Kidney (tissue), 22 donors: ENCODE measurements around the gene NFATC2IP. TPM values are rescaled to one million over a fixed set of nuclear protein-coding genes. Genes with fewer than 3 reads are reported as not detected.
A peak's percentile ranks its signal among the peaks of the same experiment; 100 is the strongest.

Experiments
- DNase-seq, 5 donors: peaks; one replicate each; pipeline ENCODE4 v3.0.0-alpha.2; 2013 to 2020
- FAIRE-seq: peaks from 2 replicates; lab custom pipeline; 2012; peaks lifted over from hg19 to GRCh38; lab: Jason Lieb, UNC
- H3K27ac ChIP-seq, 2 donors: one replicate each; pipeline ENCODE4 v1.7.0; 2013; ENCODE audit warnings: low read depth in 2 of 2, low read length in 2 of 2, inconsistent platforms in 1 of 2
- H3K27me3 ChIP-seq: one replicate; pipeline ENCODE4 v1.7.1; 2013; ENCODE audit warnings: low read length, inconsistent platforms; ENCODE audit not compliant: control insufficient read depth, insufficient read depth
- H3K36me3 ChIP-seq, 3 donors: one replicate each; pipeline versions ENCODE4 v1.7.0 to v1.7.1; 2013; ENCODE audit warnings: low read length in 3 of 3, control low read depth in 1 of 3, inconsistent platforms in 1 of 3; ENCODE audit not compliant: insufficient read depth in 3 of 3, control insufficient read depth in 2 of 3
- H3K4me1 ChIP-seq, 3 donors: one replicate each; pipeline versions ENCODE4 v1.7.0 to v1.7.1; 2013; ENCODE audit warnings: low read length in 3 of 3, inconsistent platforms in 1 of 3, low read depth in 1 of 3; ENCODE audit not compliant: control insufficient read depth in 2 of 3, insufficient read depth in 2 of 3
- H3K4me3 ChIP-seq, 3 donors: one replicate each; pipeline versions ENCODE4 v1.7.0 to v1.8.1; 2013; ENCODE audit warnings: low read length in 3 of 3, control low read depth in 1 of 3, inconsistent platforms in 1 of 3
- H3K9ac ChIP-seq, 3 donors: one replicate each; pipeline versions ENCODE4 v1.7.0 to v1.7.1; 2013; ENCODE audit warnings: low read length in 3 of 3, control low read depth in 1 of 3, inconsistent platforms in 1 of 3
- H3K9me3 ChIP-seq, 3 donors: one replicate each; pipeline versions ENCODE4 v1.7.0 to v1.7.1; 2013; ENCODE audit warnings: low read length in 3 of 3, control low read depth in 1 of 3, inconsistent platforms in 1 of 3; ENCODE audit not compliant: control insufficient read depth in 2 of 3, insufficient read depth in 1 of 3
- CTCF ChIP-seq: IDR thresholded peaks from 3 replicates; pipeline ENCODE4 v1.5.1; 2012; ENCODE audit warnings: mild to moderate bottlenecking, moderate library complexity, borderline replicate concordance; ENCODE audit not compliant: insufficient read depth; ENCODE audit errors: extremely low read depth
- intact Hi-C: fragments of 100-400 bp; cut with DNase I; formaldehyde crosslinking; loops from one replicate; pipeline ENCODE4 v1.11.1; 2022
- long read RNA-seq, 10 donors: library from polyadenylated mRNA in 1 of 10; unstranded in 1 of 10; transcript quantifications; one replicate each; pipeline ENCODE4 v2.0.0 and lab custom pipeline, GENCODE V29; 2021 to 2026
- polyA plus RNA-seq: library from polyadenylated mRNA; stranded (reverse); fragments of 350-450 nt; fragmentation: Illumina TruSeq; extraction: RNeasy Lipid Tissue Mini Kit (QIAGEN cat#74804); gene quantifications from one replicate; pipeline ENCODE4 v1.2.3, GENCODE V29; 2014; ENCODE audit warnings: low read depth, low replicate concordance; ENCODE audit not compliant: insufficient read depth
- total RNA-seq: library from RNA; stranded (reverse); fragmentation: NEBNext Ultra II Directional; extraction: Animal tissue kit (Norgen Biotek cat#: 25700); gene quantifications from one replicate; pipeline ENCODE4 v1.2.1, GENCODE V29; 2021
- donor health status: control.
- donor health status: control.
- donor health status: control.
- donor health status: control.
- donor health status: control.
- donor health status: DM: yes; HTN: yes; CAD: no.
- donor health status: Normal renal cell carcinoma (clear cell type).

NFATC2IP gene
- total RNA-seq (31.0 TPM), polyA plus RNA-seq (8.9 TPM)
- long read RNA-seq, donor 1, full-length matches to known transcripts, result 2 of 2 reads
- long read RNA-seq, donor 1, partial matches to known transcripts, result 0 of 2 reads
- long read RNA-seq, donor 1, other reads (novel, unspliced or antisense), result 0 of 2 reads
- long read RNA-seq, donor 2, full-length matches to known transcripts, result 1 of 6 reads
- long read RNA-seq, donor 2, partial matches to known transcripts, result 5 of 6 reads
- long read RNA-seq, donor 2, other reads (novel, unspliced or antisense), result 0 of 6 reads
- long read RNA-seq, donor 3, full-length matches to known transcripts, result 8 of 8 reads
- long read RNA-seq, donor 3, partial matches to known transcripts, result 0 of 8 reads
- long read RNA-seq, donor 3, other reads (novel, unspliced or antisense), result 0 of 8 reads
- long read RNA-seq, donor 4, full-length matches to known transcripts, result 10 of 10 reads
- long read RNA-seq, donor 4, partial matches to known transcripts, result 0 of 10 reads
- long read RNA-seq, donor 4, other reads (novel, unspliced or antisense), result 0 of 10 reads
- long read RNA-seq, donor 5, result 0 reads
- long read RNA-seq, donor 6, partial matches to known transcripts, result 0 of 2 reads
- long read RNA-seq, donor 6, other reads (novel, unspliced or antisense), result 0 of 2 reads
- long read RNA-seq, donor 7, full-length matches to known transcripts, result 19 of 29 reads
- long read RNA-seq, donor 7, partial matches to known transcripts, result 8 of 29 reads
- long read RNA-seq, donor 7, other reads (novel, unspliced or antisense), result 2 of 29 reads
- long read RNA-seq, donor 8, full-length matches to known transcripts, result 5 of 5 reads
- long read RNA-seq, donor 8, partial matches to known transcripts, result 0 of 5 reads
- long read RNA-seq, donor 8, other reads (novel, unspliced or antisense), result 0 of 5 reads
- long read RNA-seq, donor 9, full-length matches to known transcripts, result 3 of 3 reads
- long read RNA-seq, donor 9, partial matches to known transcripts, result 0 of 3 reads
- long read RNA-seq, donor 9, other reads (novel, unspliced or antisense), result 0 of 3 reads
- long read RNA-seq, donor 10, full-length matches to known transcripts, result 4 of 4 reads
- long read RNA-seq, donor 10, partial matches to known transcripts, result 0 of 4 reads
- long read RNA-seq, donor 10, other reads (novel, unspliced or antisense), result 0 of 4 reads

DNA sequence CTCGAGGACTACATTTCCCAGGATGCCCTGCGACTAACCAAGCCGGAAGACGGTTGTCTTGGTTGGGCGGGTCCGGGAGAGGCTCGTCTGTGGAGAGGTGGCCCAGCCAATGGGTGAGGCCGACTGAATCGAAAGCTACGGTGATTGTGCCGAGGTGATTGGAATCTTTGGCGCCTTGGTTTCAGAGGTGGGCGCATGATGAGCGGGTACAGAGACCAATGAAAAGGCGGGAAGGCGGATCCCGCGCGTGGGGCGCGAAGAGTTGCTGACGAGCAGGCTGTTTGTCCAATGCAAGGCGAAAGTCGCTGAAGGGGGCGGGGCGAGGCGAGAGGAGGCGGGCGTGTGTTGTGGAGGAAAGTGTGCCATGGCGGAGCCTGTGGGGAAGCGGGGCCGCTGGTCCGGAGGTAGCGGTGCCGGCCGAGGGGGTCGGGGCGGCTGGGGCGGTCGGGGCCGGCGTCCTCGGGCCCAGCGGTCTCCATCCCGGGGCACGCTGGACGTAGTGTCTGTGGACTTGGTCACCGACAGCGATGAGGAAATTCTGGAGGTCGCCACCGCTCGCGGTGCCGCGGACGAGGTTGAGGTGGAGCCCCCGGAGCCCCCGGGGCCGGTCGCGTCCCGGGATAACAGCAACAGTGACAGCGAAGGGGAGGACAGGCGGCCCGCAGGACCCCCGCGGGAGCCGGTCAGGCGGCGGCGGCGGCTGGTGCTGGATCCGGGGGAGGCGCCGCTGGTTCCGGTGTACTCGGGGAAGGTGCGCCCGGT, at the start of gene NFATC2IP:
NFATC2IP (plus strand) TSS at position 290 of the 762 bp plus-strand sequence; CDS start at position 365, 75 bp downstream.
- H3K9me3 ChIP-seq, result no peaks in the 10 kb centered on the region
- no peaks in the 10 kb centered on the region for H3K27me3 ChIP-seq
- H3K27ac ChIP-seq, result peak within 1 kb of the TSS; percentile 60 to 81
- peaks cover 0 to 12% (median 4%) of the 10 kb centered on the region in 3 donors for H3K36me3 ChIP-seq
- H3K4me1 ChIP-seq, result peaks cover 0 to 8% (median 0%) of the 10 kb centered on the region in 3 donors
- peak within 1 kb of the TSS; percentile 59 to 73 (median 68) for H3K4me3 ChIP-seq
- no peak for TF ChIP-seq CTCF
- peak within 1 kb of the TSS in 2 of 3 donors; percentile 13 to 75 for H3K9ac ChIP-seq
- FAIRE-seq (peak; percentile 98), DNase-seq (peak; percentile 100)
- intact Hi-C loops, result no loop called here

DNA sequence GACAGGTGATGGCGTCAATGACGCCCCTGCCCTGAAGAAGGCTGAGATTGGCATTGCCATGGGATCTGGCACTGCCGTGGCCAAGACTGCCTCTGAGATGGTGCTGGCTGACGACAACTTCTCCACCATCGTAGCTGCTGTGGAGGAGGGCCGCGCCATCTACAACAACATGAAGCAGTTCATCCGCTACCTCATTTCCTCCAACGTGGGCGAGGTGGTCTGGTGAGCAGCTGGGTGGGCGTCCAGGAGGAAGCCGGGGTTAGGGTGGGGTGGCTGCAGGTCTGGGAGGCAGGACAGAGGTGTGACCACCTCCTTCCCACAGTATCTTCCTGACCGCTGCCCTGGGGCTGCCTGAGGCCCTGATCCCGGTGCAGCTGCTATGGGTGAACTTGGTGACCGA, 48.9 kb upstream of the NFATC2IP start:
- no peaks in the 10 kb centered on the region for H3K9me3 ChIP-seq
- H3K27me3 ChIP-seq, result no peaks in the 10 kb centered on the region
- no peak for FAIRE-seq
- no peak overlapping the region for H3K4me3 ChIP-seq
- peaks cover 0 to 2% (median 0%) of the 10 kb centered on the region in 3 donors for H3K36me3 ChIP-seq
- intact Hi-C loops, result no loop called here
- H3K9ac ChIP-seq, result no peak overlapping the region
- H3K4me1 ChIP-seq, result no peaks in the 10 kb centered on the region
- DNase-seq, result no peak
- no peak overlapping the region for H3K27ac ChIP-seq
- no peak for TF ChIP-seq CTCF

GRCh38 chr16:28902909-28903308, 47.8 kb upstream of the NFATC2IP start:
- Histone ChIP-seq H3K9me3 (no peaks in the 10 kb centered on the region), H3K36me3 (peaks cover 0 to 2% (median 0%) of the 10 kb centered on the region in 3 donors), H3K4me1 (no peaks in the 10 kb centered on the region), H3K27ac (no peak overlapping the region), H3K9ac (no peak overlapping the region), H3K27me3 (no peaks in the 10 kb centered on the region), H3K4me3 (no peak overlapping the region)
- FAIRE-seq (no peak), DNase-seq (no peak)
- intact Hi-C loops, result no loop called here
- no peak for TF ChIP-seq CTCF
